Measurements from ENCODE around the gene RNF213. TPM values are rescaled to one million over a fixed set of nuclear protein-coding genes. Genes with fewer than 3 reads are reported as not detected.

RNF213 gene
- total and polyA plus RNA-seq, 10 of the 15 experiments (the other 5 are each of a cell fraction or from before 2014, with no cell fraction given) = 18.6 to 145 (median 65.8) TPM

DNA sequence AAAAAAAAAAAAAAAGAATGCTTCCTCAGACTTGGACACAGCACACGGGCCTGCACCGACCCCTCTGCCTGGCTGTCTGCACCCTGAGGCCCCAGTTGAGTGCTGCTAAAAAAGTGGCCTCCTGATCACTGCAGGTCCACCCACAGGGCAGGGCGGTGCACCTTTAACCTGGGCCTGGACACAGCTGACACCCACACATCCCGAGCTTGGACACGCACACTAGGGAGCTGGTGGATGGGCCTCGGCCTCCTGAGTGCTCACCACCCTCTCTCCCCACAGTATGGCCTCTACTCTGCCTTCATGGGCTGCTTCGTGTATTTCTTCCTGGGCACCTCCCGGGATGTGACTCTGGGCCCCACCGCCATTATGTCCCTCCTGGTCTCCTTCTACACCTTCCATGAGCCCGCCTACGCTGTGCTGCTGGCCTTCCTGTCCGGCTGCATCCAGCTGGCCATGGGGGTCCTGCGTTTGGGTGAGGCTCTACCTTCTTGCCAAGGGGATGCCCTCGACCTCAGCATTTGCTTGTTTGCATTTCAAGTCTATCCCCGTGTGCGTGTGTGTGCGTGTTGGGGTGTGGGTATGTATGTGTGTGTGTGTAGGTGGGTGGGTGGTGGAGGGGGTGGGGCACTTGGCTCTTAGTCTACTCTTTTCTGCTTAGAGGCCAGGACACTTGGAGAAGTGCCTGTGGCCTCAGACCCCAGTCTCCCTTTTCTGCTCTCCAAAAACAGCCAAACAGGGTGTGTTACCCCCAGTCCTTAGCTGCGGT lies 38.1 kb upstream of the RNF213 start (continued):
- TF ChIP-seq RAD51 (IDR thresholded peaks at IDR 0.05) = no peak
- TF ChIP-seq, protein P1, sequence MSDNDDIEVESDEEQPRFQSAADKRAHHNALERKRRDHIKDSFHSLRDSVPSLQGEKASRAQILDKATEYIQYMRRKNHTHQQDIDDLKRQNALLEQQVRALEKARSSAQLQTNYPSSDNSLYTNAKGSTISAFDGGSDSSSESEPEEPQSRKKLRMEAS (IDR thresholded peaks at IDR 0.05; ENCODE audit: low read depth, low read length) = no peak
- TF ChIP-seq NFIC (IDR thresholded peaks at IDR 0.05; ENCODE audit: low read depth, low read length) = no peak

DNA sequence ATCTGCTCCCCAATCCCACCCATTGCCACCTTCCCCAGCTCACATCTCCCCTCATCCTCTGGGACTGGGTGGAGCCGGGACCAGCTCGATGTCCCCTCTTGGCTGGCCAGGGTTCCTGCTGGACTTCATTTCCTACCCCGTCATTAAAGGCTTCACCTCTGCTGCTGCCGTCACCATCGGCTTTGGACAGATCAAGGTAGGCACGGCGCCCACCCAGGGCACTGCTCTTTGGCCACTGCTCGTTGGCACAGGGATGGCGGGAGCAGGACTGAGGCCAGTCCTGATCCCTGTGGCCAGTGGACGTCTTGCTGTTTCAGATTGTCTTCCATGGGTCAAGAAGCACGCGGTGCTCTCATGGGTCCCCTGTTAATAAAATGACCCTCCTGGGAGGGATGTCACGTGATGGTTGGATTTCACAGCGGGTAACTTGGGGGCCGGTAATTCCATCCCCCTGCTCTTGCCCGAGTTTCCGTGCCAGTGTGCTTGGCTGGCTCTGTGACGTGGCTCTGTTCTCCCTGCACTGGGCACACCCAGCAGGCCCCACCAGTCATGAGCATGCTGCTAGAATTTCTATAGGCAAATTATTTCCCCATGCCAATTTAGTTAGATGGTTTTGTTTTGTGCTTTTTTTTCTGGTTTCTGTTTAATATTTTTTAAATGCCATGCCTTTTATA lies 37.4 kb upstream of the RNF213 start:
- H3K4me2 ChIP-seq (ENCODE audit: control insufficient read depth, insufficient read depth) = no peak overlapping the region
- in situ Hi-C loops (cut with MboI) = no loop called here
- no peak overlapping the region for H3K4me3 ChIP-seq
- H4K20me1 ChIP-seq (ENCODE audit: control insufficient read depth, insufficient read depth) = no peaks in the 10 kb centered on the region; the same call in 1 of the 2 replicates
- no peak for DNase-seq (ENCODE audit: low read depth, low spot score)
- H3K27me3 ChIP-seq (replicated peaks in 1 of 2; ENCODE audit: control insufficient read depth in 2 of 2, insufficient read depth in 2 of 2, low read length in 1 of 2) = no peaks in the 10 kb centered on the region
- H2AFZ ChIP-seq (ENCODE audit: control insufficient read depth, low read depth, low read length) = no peak overlapping the region
- ChIA-PET POLR2A (no interaction called here), SMC1A (ENCODE audit: uncharacterized antibody, unreplicated experiment) (no interaction called here), CTCF (no interaction called here), RAD21 (ENCODE audit: unreplicated experiment) (no interaction called here)
- ATAC-seq = no peak
- no peaks in the 10 kb centered on the region for H3K36me3 ChIP-seq (ENCODE audit: control insufficient read depth in 2 of 2, insufficient read depth in 2 of 2, low read length in 1 of 2)
- intact Hi-C loops (cut with micrococcal nuclease; ENCODE audit: unreplicated experiment) = no loop called here
- TF ChIP-seq, protein P2, sequence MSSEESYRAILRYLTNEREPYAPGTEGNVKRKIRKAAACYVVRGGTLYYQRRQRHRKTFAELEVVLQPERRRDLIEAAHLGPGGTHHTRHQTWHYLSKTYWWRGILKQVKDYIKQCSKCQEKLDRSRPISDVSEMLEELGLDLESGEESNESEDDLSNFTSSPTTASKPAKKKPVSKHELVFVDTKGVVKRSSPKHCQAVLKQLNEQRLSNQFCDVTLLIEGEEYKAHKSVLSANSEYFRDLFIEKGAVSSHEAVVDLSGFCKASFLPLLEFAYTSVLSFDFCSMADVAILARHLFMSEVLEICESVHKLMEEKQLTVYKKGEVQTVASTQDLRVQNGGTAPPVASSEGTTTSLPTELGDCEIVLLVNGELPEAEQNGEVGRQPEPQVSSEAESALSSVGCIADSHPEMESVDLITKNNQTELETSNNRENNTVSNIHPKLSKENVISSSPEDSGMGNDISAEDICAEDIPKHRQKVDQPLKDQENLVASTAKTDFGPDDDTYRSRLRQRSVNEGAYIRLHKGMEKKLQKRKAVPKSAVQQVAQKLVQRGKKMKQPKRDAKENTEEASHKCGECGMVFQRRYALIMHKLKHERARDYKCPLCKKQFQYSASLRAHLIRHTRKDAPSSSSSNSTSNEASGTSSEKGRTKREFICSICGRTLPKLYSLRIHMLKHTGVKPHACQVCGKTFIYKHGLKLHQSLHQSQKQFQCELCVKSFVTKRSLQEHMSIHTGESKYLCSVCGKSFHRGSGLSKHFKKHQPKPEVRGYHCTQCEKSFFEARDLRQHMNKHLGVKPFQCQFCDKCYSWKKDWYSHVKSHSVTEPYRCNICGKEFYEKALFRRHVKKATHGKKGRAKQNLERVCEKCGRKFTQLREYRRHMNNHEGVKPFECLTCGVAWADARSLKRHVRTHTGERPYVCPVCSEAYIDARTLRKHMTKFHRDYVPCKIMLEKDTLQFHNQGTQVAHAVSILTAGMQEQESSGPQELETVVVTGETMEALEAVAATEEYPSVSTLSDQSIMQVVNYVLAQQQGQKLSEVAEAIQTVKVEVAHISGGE (CRISPR knock-in tag; IDR thresholded peaks at IDR 0.05) = no peak
- TF ChIP-seq IKZF2 (IDR thresholded peaks at IDR 0.05) (no peak), FOXM1 (IDR thresholded peaks at IDR 0.05; ENCODE audit: low read depth, low read length) (no peak), CBX5 (IDR thresholded peaks at IDR 0.05; ENCODE audit: low read depth) (no peak), TCF3 (IDR thresholded peaks at IDR 0.05; ENCODE audit: borderline replicate concordance, insufficient read depth, low read depth, low read length) (no peak)
- H3K9ac ChIP-seq (ENCODE audit: control insufficient read depth, insufficient read depth, low read length) = no peak overlapping the region
- H3K4me1 ChIP-seq (ENCODE audit: control insufficient read depth, insufficient read depth, low read length) = peaks cover 4% of the 10 kb centered on the region
- no peaks in the 10 kb centered on the region for H3K9me3 ChIP-seq (replicated peaks; ENCODE audit: control insufficient read depth, insufficient read depth, low read length)
- no peak overlapping the region for H3K27ac ChIP-seq (ENCODE audit: control insufficient read depth, insufficient read depth)
- FAIRE-seq = no peak
- WGBS (ENCODE audit: insufficient coverage, insufficient replicate concordance, low lambda C conversion rate, missing lambda C conversion rate) = 64% methylated on average over 18 of the region's 18 CpGs
- peaks cover 4% of the 10 kb centered on the region for H3K79me2 ChIP-seq (ENCODE audit: control insufficient read depth, insufficient read depth, low read length)
- no TSS peak for BruUV-seq (replicated peaks)

Data from GM12878 (cell line).